ENCODE data around the gene VPS41.

VPS41 gene

GRCh38 chr7:38817526-38817925 is 91.5 kb downstream of the VPS41 start:
- DNase-seq (ENCODE audit: low spot score) = no peak

GRCh38 chr7:38813768-38814167 is 95.2 kb downstream of the VPS41 start:
- no peak for DNase-seq (ENCODE audit: low spot score)

- no peak for DNase-seq (ENCODE audit: low spot score)
Measured at GRCh38 chr7:38806912-38807311, 102.1 kb downstream of the VPS41 start.

GRCh38 chr7:38801786-38802185 is 107.2 kb downstream of the VPS41 start:
- DNase-seq (ENCODE audit: low spot score) = no peak

GRCh38 chr7:38798552-38799267 is 110.3 kb downstream of the VPS41 start:
- DNase-seq (ENCODE audit: low spot score) = no peak

GRCh38 chr7:38796626-38797501 is 112.1 kb downstream of the VPS41 start:
- peak; percentile 50 for DNase-seq (ENCODE audit: low spot score)

GRCh38 chr7:38795593-38795992 is 113.4 kb downstream of the VPS41 start:
- DNase-seq (ENCODE audit: low spot score) = no peak

- no peak for DNase-seq (ENCODE audit: low spot score)
Measured at GRCh38 chr7:38781991-38782390, 127.0 kb downstream of the VPS41 start.

- DNase-seq (ENCODE audit: low spot score) = no peak
Measured at GRCh38 chr7:38777609-38778008, 131.4 kb downstream of the VPS41 start.

GRCh38 chr7:38775506-38776175 is 133.3 kb downstream of the VPS41 start:
- no peak for DNase-seq (ENCODE audit: low spot score)

- DNase-seq (ENCODE audit: low spot score) = no peak
Measured at GRCh38 chr7:38773430-38773829, 135.6 kb downstream of the VPS41 start.

- no peak for DNase-seq (ENCODE audit: low spot score)
Measured at GRCh38 chr7:38760226-38760625, 148.8 kb downstream of the VPS41 start.

GRCh38 chr7:38759028-38759427 is 150.0 kb downstream of the VPS41 start:
- no peak for DNase-seq (ENCODE audit: low spot score)

GRCh38 chr7:38757931-38758330 is 151.1 kb downstream of the VPS41 start:
- no peak for DNase-seq (ENCODE audit: low spot score)

- no peak for DNase-seq (ENCODE audit: low spot score)
Measured at GRCh38 chr7:38756521-38756920, 152.5 kb downstream of the VPS41 start.

- DNase-seq (ENCODE audit: low spot score) = no peak
Measured at GRCh38 chr7:38753347-38753746, 155.6 kb downstream of the VPS41 start.

- DNase-seq (ENCODE audit: low spot score) = no peak
Measured at GRCh38 chr7:38751416-38751815, 157.6 kb downstream of the VPS41 start.

GRCh38 chr7:38748056-38748610 is 160.9 kb downstream of the VPS41 start:
- no peak for DNase-seq (ENCODE audit: low spot score)

- no peak for DNase-seq (ENCODE audit: low spot score)
Measured at GRCh38 chr7:38746438-38746837, 162.6 kb downstream of the VPS41 start.

- DNase-seq (ENCODE audit: low spot score) = no peak
Measured at GRCh38 chr7:38744746-38745145, 164.2 kb downstream of the VPS41 start.

- DNase-seq (ENCODE audit: low spot score) = no peak
Measured at GRCh38 chr7:38743899-38744298, 165.1 kb downstream of the VPS41 start.

- DNase-seq (ENCODE audit: low spot score) = no peak
Measured at GRCh38 chr7:38740041-38740440, 168.9 kb downstream of the VPS41 start.

Measured in SK-N-DZ (cell line).